Epithelial cell of proximal tubule (primary cell): ENCODE results near the gene CELF1. TPM values are rescaled to one million over a fixed set of nuclear protein-coding genes. Genes with fewer than 3 reads are reported as not detected.
"Not testable (repeated sequence)": the region's sequence is repeated elsewhere in the genome, so short reads cannot be mapped to it uniquely, and the experiment has no call there.

Experiments
- DNase-seq: peaks from one replicate; pipeline ENCODE4 v3.0.0-alpha.2; 2011; ENCODE audit warnings: low read depth
- H3K4me3 ChIP-seq: 2 replicates; pipeline ENCODE4 v1.5.1; 2011; ENCODE audit warnings: low read depth, mild to moderate bottlenecking, low read length
- total RNA-seq: library from RNA; depleted of rRNA; stranded (reverse); fragments of >200 nt; gene quantifications from 2 replicates; pipeline ENCODE4 v1.2.3, GENCODE V29; 2015
- TF ChIP-seq, protein P1 (sequence below): conservative IDR thresholded peaks from 2 replicates; pipeline ENCODE4 v1.5.1; 2012; ENCODE audit warnings: low read depth, mild to moderate bottlenecking, low read length

CELF1 gene
- total RNA-seq, 1 donor from 2014 or later: 64.8 TPM

DNA sequence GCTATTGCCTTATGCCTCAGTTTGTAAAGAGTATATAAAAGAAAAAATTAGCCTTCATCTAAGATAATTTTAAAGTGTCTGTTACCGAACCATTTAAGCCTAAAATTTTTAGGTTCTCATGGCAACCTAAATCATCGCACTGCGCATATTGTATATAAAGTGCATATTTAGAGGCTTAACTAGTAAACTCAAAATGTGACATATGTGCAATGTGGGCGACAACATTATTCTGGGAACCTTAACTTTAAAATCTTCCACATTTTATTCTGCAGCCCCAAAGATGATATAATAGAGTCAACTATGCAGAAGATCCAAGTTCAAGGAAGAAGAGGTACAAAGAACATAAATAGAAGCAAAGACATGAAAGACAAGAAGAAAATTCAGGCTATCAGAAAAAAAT, 23.0 kb downstream of the CELF1 start:
- TF ChIP-seq, protein P1, sequence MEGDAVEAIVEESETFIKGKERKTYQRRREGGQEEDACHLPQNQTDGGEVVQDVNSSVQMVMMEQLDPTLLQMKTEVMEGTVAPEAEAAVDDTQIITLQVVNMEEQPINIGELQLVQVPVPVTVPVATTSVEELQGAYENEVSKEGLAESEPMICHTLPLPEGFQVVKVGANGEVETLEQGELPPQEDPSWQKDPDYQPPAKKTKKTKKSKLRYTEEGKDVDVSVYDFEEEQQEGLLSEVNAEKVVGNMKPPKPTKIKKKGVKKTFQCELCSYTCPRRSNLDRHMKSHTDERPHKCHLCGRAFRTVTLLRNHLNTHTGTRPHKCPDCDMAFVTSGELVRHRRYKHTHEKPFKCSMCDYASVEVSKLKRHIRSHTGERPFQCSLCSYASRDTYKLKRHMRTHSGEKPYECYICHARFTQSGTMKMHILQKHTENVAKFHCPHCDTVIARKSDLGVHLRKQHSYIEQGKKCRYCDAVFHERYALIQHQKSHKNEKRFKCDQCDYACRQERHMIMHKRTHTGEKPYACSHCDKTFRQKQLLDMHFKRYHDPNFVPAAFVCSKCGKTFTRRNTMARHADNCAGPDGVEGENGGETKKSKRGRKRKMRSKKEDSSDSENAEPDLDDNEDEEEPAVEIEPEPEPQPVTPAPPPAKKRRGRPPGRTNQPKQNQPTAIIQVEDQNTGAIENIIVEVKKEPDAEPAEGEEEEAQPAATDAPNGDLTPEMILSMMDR: no peak
- no peak overlapping the region for H3K4me3 ChIP-seq
- no peak for DNase-seq

DNA sequence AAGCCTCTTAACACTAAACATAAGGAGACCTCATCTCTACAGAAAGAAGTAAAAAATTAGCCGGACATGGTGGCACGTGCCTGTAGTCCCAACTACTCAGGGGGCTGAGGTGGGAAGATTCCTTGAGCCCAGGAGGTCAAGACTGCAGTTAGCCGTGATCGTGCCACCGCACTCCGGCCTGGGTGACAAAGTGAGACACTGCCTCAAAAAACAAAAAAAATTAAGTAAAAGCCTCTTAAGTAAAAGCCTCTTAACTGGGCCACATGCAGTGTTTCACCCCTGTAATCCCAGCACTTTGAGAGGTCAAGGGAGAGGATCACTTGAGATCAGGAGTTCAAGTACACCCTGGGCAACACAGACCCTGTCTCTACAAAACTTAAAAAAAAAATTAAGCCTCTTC, 25.7 kb downstream of the CELF1 start:
- no peak for DNase-seq
- no peak overlapping the region for H3K4me3 ChIP-seq
- TF ChIP-seq, protein P1: no peak

DNA sequence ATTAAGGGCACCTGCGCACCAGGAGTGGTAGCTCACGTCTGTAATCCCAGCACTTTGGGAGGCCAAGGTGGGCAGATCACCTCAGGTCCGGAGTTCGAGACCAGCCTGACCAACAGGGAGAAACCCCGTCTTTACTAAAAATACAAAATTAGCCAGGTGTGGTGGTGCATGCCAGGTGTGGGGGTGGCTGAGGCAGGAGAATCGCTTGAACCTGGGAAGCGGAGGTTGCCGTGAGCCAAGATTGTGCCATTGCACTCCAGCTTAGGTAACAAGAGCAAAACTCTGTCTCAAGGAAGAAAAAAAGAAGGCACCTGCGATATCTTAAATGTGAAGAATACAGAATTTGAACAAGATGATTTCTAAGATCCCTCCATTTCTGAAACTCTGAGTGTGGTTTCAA, 26.9 kb downstream of the CELF1 start:
- DNase-seq, H3K4me3 ChIP-seq: not testable (repeated sequence)

DNA sequence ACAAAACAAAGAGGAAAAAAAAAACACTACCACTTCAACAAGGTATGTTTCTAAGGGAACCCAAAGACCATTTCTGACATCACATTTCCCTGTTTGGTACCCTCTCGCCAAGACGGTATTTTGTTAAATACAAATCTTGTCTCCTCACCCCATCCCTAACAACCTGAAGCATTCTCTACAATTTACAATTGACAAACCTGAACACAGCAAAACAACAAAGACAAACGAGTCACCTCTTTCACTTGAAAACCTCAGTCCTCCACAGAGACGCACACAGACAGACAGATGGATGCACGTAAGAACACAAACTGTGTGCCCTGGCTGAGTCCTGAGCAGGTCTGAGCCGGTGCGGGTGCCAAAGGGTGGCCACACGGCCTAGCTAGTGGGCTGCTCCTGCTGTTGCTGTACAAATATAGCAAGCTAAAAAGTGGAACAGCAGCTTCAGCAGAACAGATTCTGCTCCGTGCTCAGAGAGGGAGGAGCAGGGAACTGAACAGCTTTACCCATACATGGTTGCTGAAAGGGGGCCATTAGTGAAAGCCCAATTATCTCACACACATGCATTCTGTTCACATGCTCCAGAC, 28.5 kb downstream of the CELF1 start:
- DNase-seq: no peak
- TF ChIP-seq, protein P1: no peak
- no peak overlapping the region for H3K4me3 ChIP-seq

DNA sequence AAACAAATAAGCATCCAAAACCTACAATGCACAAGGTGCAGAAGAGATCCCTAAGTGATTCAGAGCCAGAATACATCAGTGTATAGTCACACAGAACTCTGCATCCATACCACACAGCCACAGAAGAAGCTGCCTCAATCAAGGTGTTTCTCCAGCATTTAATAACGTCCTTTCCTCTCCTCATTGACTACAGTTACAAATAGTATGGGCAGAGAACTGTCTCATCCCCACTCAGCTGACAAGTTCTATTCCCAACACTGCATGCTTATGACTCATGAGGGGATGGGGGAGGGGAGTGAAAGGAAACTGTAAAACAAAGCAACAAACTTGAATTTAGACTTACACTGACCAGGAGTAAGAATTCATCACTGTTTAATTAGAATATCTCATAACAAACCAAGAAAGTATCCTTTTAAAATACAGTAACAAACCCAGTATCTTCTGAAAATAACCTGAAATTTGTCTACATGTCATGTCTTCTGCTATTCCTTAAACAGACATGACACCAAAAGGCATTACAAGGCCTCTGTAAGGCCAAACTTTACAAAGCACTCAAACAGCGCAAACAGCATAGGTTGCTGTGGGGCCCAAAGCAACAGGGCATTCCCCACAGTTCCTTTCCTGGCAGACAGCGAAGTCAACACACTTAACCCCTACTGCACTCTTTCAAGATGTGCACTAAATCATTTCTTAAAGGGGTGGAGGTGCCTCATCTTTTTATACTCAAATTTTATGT, 29.3 kb downstream of the CELF1 start:
- TF ChIP-seq, protein P1: no peak
- H3K4me3 ChIP-seq: no peak overlapping the region
- peak; percentile 74 for DNase-seq

DNA sequence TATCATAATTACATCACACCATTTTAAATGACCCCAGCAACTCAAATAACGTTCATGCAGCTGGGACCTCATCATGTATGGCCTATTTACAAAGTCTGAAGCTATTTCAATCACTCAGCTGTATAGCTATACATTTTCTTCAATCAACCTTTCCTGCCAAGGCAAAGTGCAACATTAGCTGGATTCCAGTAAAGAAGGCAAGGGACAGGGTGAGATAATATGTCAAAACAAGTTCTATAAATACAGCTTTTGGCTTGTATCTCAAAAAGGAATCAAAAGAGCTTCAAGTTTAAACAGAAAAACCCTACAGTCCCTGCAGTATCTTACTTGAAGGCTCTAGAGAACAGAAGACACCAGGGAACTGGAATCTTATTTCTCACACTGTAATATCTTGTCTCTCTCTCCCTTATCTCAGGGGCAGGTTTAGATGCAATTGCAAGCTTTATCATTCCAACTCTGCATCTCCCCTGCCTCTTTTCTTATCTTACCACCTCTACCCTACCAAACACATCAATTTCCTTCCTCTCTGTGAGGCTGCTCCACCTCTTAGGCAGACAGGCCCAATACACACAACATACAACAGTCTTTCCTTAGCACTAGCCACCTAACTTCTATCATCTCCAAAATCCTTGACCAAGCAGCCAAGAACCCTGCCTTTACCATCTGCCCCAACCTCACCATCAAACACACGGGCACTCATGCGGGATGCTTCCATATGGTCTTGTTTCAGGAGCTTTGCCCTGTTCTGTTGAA, 34.5 kb downstream of the CELF1 start:
- DNase-seq: no peak
- TF ChIP-seq, protein P1: no peak
- H3K4me3 ChIP-seq: no peak overlapping the region

DNA sequence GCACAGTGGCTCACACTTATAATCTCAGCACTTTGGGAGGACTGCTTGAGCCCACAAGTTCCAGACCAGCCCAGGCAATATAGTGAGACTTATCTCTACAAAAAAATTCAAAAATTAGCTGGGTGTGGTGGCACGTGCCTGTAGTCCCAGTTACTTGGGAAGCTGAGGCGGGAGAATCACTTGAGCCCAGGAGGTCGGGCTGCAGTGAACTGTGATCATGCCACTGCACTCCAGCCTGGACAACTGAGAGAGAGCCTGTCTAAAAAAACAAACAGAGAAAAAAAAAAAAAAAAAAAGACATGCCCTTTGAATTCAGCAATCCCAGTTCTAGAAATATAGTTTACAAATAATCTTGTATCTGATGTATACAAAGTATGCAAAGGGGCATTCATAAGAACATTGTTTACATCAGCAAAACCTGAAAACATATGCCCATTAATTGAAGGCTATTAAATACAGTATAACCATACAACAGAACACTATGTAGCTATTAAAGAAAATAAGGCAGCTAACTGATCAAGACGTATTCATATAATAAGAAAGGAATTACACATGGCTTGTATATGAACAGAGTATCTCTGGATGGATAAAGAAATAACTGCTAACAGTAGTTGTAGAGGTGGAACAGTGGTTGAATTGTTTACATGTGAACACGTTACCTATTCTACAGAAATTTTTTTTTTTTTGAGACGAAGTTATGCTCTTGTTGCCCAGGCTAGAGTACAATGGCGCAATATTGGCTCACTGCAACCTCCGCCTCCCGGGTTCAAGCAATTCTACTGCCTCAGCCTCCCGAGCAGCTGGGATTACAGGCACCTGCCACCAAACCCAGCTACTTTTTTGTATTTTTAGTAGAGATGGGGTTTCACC, 35.7 kb downstream of the CELF1 start:
- no peak for DNase-seq
- no peak overlapping the region for H3K4me3 ChIP-seq
- TF ChIP-seq, protein P1: no peak
